ENCODE results near the gene UBE2M.

- TF ChIP-seq EZH2 (IDR thresholded peaks at IDR 0.05): no peak
- no peak for TF ChIP-seq POLR2AphosphoS5 (IDR thresholded peaks at IDR 0.05; ENCODE audit: borderline replicate concordance, low read depth, low read length)
Observed at GRCh38 chr19:58516964-58517833, 41.2 kb downstream of the UBE2M start.

Measured in SK-N-MC (cell line).